HG03060 (cell line): Measurements from ENCODE around the gene FRMD8.
A peak's percentile ranks its signal among the peaks of the same experiment; 100 is the strongest.

Experiments
- ATAC-seq: cut with Tn5 transposase; IDR thresholded peaks from one replicate; pipeline ENCODE4 v1.9.1; 2021; ENCODE audit warnings: low read depth, moderate number of reproducible peaks; ENCODE audit not compliant: unreplicated experiment

The FRMD8 gene

GRCh38 chr11:65422633-65423515 lies 36.4 kb downstream of the FRMD8 start, which contains the start of gene NEAT1:
TSS of gene NEAT1 (plus strand) at chr11:65422798.
- ATAC-seq, result no peak

GRCh38 chr11:65423516-65424204 lies 37.2 kb downstream of the FRMD8 start:
- ATAC-seq, result no peak

- ATAC-seq, result no peak
Measured at GRCh38 chr11:65424205-65425104, 38.0 kb downstream of the FRMD8 start.

GRCh38 chr11:65425105-65425970 lies 38.9 kb downstream of the FRMD8 start:
- no peak for ATAC-seq

- peak; percentile 27 for ATAC-seq
Measured at GRCh38 chr11:65425971-65426838, 39.8 kb downstream of the FRMD8 start.

- ATAC-seq, result no peak
Measured at GRCh38 chr11:65426839-65427690, 40.6 kb downstream of the FRMD8 start.

GRCh38 chr11:65427691-65428577 lies 41.5 kb downstream of the FRMD8 start:
- no peak for ATAC-seq

- ATAC-seq, result no peak
Measured at GRCh38 chr11:65428578-65429067, 42.2 kb downstream of the FRMD8 start.

- ATAC-seq, result no peak
Measured at GRCh38 chr11:65429068-65429681, 42.7 kb downstream of the FRMD8 start.

GRCh38 chr11:65429724-65430405 lies 43.4 kb downstream of the FRMD8 start:
- no peak for ATAC-seq

- no peak for ATAC-seq
Measured at GRCh38 chr11:65430406-65431217, 44.2 kb downstream of the FRMD8 start.

GRCh38 chr11:65431451-65432099 lies 45.1 kb downstream of the FRMD8 start:
- no peak for ATAC-seq

- no peak for ATAC-seq
Measured at GRCh38 chr11:65432100-65432650, 45.7 kb downstream of the FRMD8 start.
